NCI-H82 treated with DMSO at 0.1 percent for 48 hours (cell line): ENCODE measurements around the gene GPATCH1.
A peak's percentile ranks its signal among the peaks of the same experiment; 100 is the strongest.

Experiments used
- DNase-seq: peaks from one replicate; lab custom pipeline; 2025; ENCODE audit not compliant: unreplicated experiment; lab: John Stamatoyannopoulos, UW

The GPATCH1 gene

GRCh38 chr19:33063753-33064457, 17.1 kb upstream of the GPATCH1 start:
- DNase-seq: no peak

DNA sequence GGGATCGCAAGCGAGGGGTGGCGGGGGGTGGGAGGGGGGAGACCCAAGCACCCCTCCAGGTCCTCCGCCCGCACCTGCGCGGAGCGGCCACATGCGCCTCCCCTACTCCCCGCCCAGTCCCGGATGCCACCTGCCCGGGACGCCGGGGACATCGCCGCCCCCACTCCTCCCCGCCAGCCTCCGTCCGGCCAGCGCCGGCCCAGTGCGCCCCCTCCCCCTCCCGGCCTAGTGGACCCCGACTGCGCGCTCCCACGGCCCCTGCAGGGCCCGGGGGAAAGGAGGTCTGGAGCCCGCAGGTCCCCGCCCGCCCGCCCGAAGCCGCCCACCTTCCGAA, 16.6 kb upstream of the GPATCH1 start:
- no peak for DNase-seq

- DNase-seq: peak; percentile 37
Observed at GRCh38 chr19:33064792-33065550, 16.0 kb upstream of the GPATCH1 start, which contains the start of gene RHPN2. Gene RHPN2 (minus strand): TSS chr19:33064888. CDS start chr19:33064852, 36 bp downstream.

GRCh38 chr19:33066543-33066942, 14.4 kb upstream of the GPATCH1 start:
- no peak for DNase-seq

DNA sequence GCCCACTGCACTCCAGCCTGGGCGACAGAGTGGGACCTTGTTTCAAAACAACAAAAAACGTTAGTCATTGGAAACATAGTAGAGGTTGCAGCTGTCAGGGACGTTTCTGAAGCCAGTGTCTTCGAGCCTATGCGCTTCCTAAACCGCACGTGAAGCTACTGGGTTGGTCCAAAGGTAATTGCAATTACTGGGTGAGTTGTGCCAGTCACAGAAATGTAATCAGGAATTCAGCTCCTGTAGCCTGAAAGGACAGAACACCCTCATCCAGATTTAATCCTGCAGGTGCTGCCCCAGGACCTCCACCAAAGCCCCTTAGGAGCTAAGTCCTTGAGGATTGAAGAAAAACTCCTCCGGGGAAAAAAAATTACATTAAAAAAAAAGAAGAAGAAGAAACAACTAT, 13.9 kb upstream of the GPATCH1 start:
- DNase-seq: no peak

DNA sequence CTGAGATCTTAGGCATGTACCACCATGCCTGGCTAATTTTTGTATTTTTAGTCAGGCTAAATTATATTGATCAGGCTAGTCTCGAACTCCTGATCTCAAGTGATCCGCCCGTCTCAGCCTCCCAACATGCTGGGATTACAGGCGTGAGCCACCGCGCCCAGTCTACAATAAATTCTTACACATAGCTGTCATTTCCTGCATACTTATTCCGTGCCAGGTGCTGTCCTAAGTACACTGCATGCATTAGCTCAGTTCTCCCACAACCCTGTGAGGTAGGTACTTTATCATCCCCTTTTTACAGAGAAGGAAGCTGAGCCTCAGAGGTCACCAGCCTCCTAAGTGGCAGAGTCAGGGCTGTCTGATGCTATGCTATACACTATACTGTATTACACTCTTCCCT, 9.1 kb upstream of the GPATCH1 start:
- no peak for DNase-seq

DNA sequence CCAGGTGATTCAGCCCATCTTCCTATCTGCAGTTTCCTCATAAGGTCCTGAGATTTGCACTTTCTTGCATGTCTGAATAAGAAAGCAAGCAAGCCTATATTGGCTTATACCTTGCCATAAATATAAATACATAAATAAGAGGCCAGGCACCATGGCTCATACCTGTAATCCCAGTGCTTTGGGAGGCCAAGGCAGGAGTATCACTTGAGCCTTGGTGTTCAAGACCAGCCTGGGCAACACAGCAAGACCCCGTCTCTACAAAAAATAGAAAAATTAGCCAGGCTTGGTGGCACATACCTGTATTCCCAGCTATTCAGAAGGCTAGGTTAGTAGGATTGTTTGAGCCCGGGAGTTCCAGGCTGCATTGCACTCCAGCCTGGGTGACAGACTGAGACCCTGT, 5.5 kb upstream of the GPATCH1 start:
- DNase-seq: no peak

DNA sequence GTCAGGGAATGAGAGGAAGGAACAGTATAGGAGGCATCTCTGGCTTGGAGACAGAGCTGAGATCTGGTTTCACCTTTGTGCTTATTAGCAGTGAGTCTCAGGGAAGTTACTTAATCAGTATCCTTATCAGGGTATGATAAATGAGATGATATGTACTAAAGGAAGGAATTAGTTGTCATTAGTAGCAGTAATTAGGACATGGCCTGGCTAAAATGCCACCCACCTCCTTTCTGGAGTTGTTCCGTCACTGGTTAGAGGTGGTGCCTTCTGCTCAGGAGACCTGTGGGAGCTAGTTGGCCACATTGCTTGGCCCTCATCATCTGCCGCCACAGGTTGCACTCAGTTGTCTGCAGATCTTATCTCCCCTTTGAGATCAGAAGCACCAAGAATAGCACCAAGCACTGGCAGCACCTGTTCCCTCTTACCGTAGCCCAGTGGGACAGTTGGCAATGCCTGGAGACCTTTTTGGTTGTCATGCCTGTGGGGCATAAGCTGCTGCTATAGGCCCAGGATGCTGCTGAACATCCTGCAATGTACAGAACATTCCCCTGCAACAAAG, 4.7 kb downstream of the GPATCH1 start:
- DNase-seq: no peak

- no peak for DNase-seq
Observed at GRCh38 chr19:33086955-33087354, 6.0 kb downstream of the GPATCH1 start.

DNA sequence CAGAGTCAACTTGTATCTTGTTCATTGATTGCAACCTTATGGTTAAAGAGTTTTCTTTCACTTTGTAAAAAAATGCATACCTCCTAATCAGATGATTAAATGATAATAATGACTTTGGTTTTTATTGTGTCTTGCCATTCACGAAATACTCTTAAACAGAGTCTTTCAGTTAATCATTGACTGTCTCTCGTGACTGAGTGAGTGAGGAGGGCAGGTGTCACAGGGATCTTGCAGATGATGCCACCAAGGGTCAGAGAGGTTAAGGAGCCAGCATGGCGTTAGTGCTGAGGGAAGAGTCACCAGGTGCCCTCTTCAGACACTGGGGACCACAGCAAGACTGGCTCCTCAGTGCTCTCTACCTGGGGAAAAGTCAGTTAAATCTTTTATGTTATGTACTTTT, 8.0 kb downstream of the GPATCH1 start:
- no peak for DNase-seq

DNA sequence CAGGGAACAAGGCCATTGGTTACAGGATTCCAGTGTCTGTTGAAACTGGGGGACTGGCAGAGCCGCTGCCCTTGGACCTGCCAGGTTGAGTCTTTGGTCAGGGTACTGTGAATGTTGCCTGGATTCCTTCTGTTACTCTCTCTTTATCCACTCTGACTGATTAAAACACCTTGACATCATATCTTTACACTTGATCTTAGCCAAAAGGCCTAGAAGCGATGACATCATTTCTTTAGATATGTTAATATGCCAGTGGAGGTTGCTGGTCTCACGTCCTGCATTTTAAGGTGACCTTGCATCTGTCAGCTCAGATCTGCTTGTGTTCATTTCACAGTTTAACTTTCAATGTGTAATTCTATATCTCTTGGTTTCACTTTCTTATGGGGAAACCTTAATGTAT, 9.2 kb downstream of the GPATCH1 start:
- no peak for DNase-seq

- no peak for DNase-seq
Observed at GRCh38 chr19:33093420-33094210, 12.6 kb downstream of the GPATCH1 start.

DNA sequence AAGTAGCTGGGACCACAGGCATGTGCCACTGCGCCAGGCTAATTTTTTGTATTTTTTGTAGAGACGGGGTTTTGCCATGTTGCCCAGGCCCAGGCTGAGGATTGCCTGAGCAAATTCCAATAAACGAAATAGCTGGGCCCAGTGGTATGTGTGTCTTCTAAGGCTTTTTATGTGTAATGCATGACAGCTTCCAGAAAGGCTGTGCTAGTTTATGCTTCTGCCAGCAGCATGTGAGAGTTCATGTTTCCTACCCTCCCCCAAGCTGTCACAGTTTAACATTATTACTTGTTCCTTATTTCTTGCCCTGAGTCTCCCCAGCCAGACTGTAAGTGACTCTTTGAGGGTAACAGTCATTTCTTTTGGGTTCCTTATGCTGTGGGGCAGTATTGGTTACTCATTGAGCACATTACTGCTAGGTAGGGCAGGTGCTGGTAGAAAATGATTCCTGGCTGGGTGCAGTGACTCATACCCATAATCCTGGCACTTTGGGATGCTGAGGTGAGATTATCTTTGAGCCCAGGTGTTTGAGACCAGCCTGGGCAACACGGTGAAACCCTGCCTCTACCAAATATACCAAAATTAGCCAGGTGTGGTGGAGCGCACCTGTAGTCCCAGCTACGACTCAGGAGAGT, 13.6 kb downstream of the GPATCH1 start:
- no peak for DNase-seq

- DNase-seq: no peak
Observed at GRCh38 chr19:33096005-33096404, 15.0 kb downstream of the GPATCH1 start.

DNA sequence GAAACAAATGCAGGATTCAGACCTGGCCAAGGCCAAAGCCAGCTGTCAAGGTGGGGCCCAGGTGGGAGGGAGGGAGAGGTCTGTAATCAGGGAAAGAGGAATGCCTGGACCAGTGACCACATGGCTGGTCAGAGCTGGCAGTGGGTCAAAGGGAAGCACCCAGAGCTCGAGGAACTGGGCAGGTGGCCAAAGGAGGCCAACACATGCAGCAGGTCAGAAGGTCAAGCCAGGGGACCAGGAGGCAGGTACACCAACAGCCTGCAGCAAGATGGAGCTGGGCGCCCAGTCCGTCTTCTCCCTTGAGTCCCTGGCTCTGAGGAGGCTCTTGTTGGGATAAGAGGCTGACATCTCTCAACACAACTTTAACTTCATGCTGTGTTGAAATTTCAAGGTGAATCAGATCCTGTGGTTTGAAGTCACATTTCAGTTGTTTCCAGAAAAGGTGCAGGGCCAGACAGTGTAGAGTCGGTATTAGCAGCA, 17.1 kb downstream of the GPATCH1 start:
- no peak for DNase-seq

DNA sequence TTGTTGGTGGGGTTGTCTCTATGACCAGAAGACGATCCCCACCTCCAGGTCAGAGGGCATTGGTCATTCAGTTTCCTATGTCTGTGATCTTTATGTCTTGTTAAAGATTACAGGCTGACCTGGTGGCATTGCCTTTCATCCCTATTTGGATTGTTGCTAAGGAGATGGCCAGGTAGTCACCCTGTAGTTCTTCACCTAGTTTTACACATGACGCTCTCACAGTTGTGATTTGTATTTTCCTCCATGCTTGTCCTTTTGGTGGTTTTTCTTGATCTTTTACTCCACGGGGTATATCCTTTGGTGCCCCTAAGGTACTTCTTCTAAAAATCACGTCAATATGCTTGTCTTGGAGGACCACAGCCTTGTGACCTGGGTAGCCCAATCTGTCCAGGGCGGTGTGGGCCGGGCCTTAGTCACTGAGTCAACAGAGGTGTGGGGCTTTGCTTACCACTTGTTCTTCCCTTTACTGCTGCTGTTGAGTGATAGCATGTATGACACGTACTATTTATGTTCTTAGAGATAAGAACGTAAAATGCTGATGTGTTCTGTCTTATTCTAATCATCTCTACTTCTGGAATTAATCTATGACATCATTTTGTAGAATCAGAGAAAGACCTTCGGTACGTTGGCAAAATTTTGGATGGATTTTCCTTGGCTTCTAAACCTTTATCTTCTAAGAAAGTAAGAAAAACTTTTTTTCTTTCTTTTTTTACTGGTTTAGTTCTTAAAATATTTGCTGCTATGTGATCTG, 20.1 kb downstream of the GPATCH1 start:
- no peak for DNase-seq

- DNase-seq: no peak
Observed at GRCh38 chr19:33102893-33103292, 21.9 kb downstream of the GPATCH1 start.

DNA sequence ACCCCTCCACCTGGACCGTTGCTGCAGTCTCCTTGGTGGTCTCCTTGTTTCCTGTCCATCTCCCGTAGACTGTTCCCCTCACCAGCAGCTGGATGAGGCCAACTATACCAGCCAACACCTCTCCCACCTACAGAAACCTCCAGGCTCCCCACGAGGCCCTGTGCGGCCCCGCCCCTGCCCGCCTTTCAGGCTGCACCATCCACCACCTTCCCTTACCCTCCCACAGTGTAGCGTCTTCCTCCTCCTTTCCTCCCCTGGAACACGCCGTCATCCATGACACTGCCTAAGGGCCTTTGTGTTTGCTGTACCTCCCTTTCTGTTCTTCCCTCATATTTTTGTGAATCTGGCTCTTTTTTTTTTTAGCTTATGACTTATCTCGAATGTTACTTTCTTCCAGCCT, 27.2 kb downstream of the GPATCH1 start:
- no peak for DNase-seq

GRCh38 chr19:33110137-33110910, 29.3 kb downstream of the GPATCH1 start:
- DNase-seq: no peak
